Transverse colon (tissue), 4 donors: ENCODE measurements around the gene SYCP2. TPM values are rescaled to one million over a fixed set of nuclear protein-coding genes. Genes with fewer than 3 reads are reported as not detected.

Experiments
- DNase-seq: peaks from one replicate; pipeline ENCODE4 v3.0.0-alpha.2; 2019
- H3K27ac ChIP-seq, 4 donors: fragments of 200-600 bp; sonication (generic); 2 replicates each; pipeline ENCODE4 v1.5.1; 2016 to 2018; ENCODE audit warnings: inconsistent platforms in 4 of 4
- H3K27me3 ChIP-seq: fragments of 200-600 bp; sonication (generic); 2 replicates; pipeline ENCODE4 v1.5.1; 2017; ENCODE audit warnings: inconsistent platforms
- H3K36me3 ChIP-seq, 4 donors: fragments of 200-600 bp; sonication (generic); 2 replicates each; pipeline ENCODE4 v1.5.1; 2017 to 2019; ENCODE audit warnings: inconsistent platforms in 4 of 4
- H3K4me1 ChIP-seq, 4 donors: fragments of 200-600 bp; sonication (generic); 2 replicates each; pipeline ENCODE4 v1.5.1; 2017 to 2020; ENCODE audit warnings: inconsistent platforms in 4 of 4
- H3K4me3 ChIP-seq, 4 donors: fragments of 200-600 bp; sonication (generic); 1 replicate in 1 of 4; 2 replicates in 3 of 4; pipeline versions ENCODE4 v1.5.1 to v1.6.1; 2017 to 2019; ENCODE audit warnings: inconsistent platforms in 4 of 4
- H3K9me3 ChIP-seq, 2 donors: fragments of 200-600 bp; sonication (generic); 2 replicates each; pipeline ENCODE4 v1.5.1; 2017 to 2019; ENCODE audit warnings: inconsistent platforms in 2 of 2
- EP300 ChIP-seq: sonication (generic); formaldehyde crosslinking; IDR thresholded peaks from one replicate; pipeline ENCODE4 v1.6.1; 2017; ENCODE audit warnings: antibody characterized with exemption, low read depth
- POLR2A ChIP-seq: fragments of 450-650 bp; IDR thresholded peaks from one replicate; pipeline ENCODE4 v1.6.1; 2016; ENCODE audit warnings: antibody characterized with exemption, mild to moderate bottlenecking, moderate library complexity
- POLR2AphosphoS5 ChIP-seq, 3 donors: sonication (generic); formaldehyde crosslinking; IDR thresholded peaks; one replicate each; pipeline ENCODE4 v1.6.1; 2016; ENCODE audit warnings: antibody characterized with exemption in 3 of 3
- WGBS, 2 donors: methylation state at CpG; one replicate each; pipeline ENCODE4 v1.1.5; 2018; ENCODE audit warnings: low coverage in 1 of 2; 5-methylcytosine and 5-hydroxymethylcytosine counted together
- in situ Hi-C, 4 donors: fragments of 200-750 bp; cut with MboI; loops; one replicate each; pipeline versions ENCODE4 v1.15.0 to v1.15.1; 2017; ENCODE audit warnings: low sequenced_read_pairs in 3 of 4, low pct_ligation_motif_present in 1 of 4, low pct_unique_long_range_greater_than_20kb in 1 of 4
- intact Hi-C: fragments of 100-400 bp; cut with DNase I; formaldehyde crosslinking; loops from one replicate; pipeline ENCODE4 v1.15.1; 2023; ENCODE audit warnings: low total_unique reads
- total RNA-seq, 4 donors: library from RNA; depleted of rRNA; stranded (reverse); fragments of >200 nt; gene quantifications; one replicate each; pipeline ENCODE4 v1.1.0, GENCODE V29; 2016
- TF ChIP-seq, protein P1 (sequence below), 5 experiments: fragments of 200-600 bp in 3 of 5; fragments of 450-650 bp in 2 of 5; sonication (generic) in 3 of 5; IDR thresholded peaks; 1 replicate in 2 of 5; 2 replicates in 3 of 5; pipeline ENCODE4 v1.5.1; 2016 to 2017; ENCODE audit warnings: antibody characterized with exemption in 5 of 5, inconsistent platforms in 3 of 5, mild to moderate bottlenecking in 2 of 5, moderate library complexity in 1 of 5

SYCP2 gene
- total RNA-seq, 4 donors from 2014 or later, result 0.82 to 1.1 TPM; not detected in 2

- H3K27ac ChIP-seq, result no peak overlapping the region
- no peaks in the 10 kb centered on the region for H3K27me3 ChIP-seq
- in situ Hi-C loops (no loop called here), intact Hi-C loops (no loop called here)
- DNase-seq, result no peak
- TF ChIP-seq POLR2AphosphoS5 (IDR thresholded peaks at IDR 0.05) (no peak), EP300 (no peak), POLR2A (no peak)
- TF ChIP-seq, protein P1, sequence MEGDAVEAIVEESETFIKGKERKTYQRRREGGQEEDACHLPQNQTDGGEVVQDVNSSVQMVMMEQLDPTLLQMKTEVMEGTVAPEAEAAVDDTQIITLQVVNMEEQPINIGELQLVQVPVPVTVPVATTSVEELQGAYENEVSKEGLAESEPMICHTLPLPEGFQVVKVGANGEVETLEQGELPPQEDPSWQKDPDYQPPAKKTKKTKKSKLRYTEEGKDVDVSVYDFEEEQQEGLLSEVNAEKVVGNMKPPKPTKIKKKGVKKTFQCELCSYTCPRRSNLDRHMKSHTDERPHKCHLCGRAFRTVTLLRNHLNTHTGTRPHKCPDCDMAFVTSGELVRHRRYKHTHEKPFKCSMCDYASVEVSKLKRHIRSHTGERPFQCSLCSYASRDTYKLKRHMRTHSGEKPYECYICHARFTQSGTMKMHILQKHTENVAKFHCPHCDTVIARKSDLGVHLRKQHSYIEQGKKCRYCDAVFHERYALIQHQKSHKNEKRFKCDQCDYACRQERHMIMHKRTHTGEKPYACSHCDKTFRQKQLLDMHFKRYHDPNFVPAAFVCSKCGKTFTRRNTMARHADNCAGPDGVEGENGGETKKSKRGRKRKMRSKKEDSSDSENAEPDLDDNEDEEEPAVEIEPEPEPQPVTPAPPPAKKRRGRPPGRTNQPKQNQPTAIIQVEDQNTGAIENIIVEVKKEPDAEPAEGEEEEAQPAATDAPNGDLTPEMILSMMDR (IDR thresholded peaks at IDR 0.05), result no peak
- H3K36me3 ChIP-seq, result no peaks in the 10 kb centered on the region
- WGBS, 2 donors, result 77 to 86% methylated on average over 1 of the region's 1 CpG
- H3K4me1 ChIP-seq, result no peaks in the 10 kb centered on the region
- H3K9me3 ChIP-seq, result no peaks in the 10 kb centered on the region
- H3K4me3 ChIP-seq, result no peak overlapping the region
Observed at GRCh38 chr20:59871096-59871495, 62.3 kb downstream of the SYCP2 start.

GRCh38 chr20:59866338-59866737 is 67.1 kb downstream of the SYCP2 start:
- TF ChIP-seq, protein P1 (IDR thresholded peaks at IDR 0.05), result no peak
- TF ChIP-seq POLR2A, result no peak
- TF ChIP-seq EP300, result no peak
- no peak for TF ChIP-seq POLR2AphosphoS5 (IDR thresholded peaks at IDR 0.05)
- no peaks in the 10 kb centered on the region for H3K27me3 ChIP-seq
- no peaks in the 10 kb centered on the region for H3K4me1 ChIP-seq
- in situ Hi-C loops (no loop called here), intact Hi-C loops (no loop called here)
- WGBS, 2 donors, result 78 to 79% methylated on average over 3 of the region's 3 CpGs
- no peaks in the 10 kb centered on the region for H3K36me3 ChIP-seq
- H3K9me3 ChIP-seq, result no peaks in the 10 kb centered on the region
- H3K4me3 ChIP-seq, result no peak overlapping the region
- H3K27ac ChIP-seq, result no peak overlapping the region
- no peak for DNase-seq

GRCh38 chr20:59864726-59865125 is 68.7 kb downstream of the SYCP2 start:
- TF ChIP-seq, protein P1 (IDR thresholded peaks at IDR 0.05), result no peak
- no peak for TF ChIP-seq POLR2AphosphoS5 (IDR thresholded peaks at IDR 0.05)
- TF ChIP-seq EP300, result no peak
- no peak for TF ChIP-seq POLR2A
- Histone ChIP-seq H3K4me3 (no peak overlapping the region), H3K9me3 (no peaks in the 10 kb centered on the region), H3K27ac (no peak overlapping the region), H3K36me3 (no peaks in the 10 kb centered on the region), H3K27me3 (no peaks in the 10 kb centered on the region), H3K4me1 (no peaks in the 10 kb centered on the region)
- intact Hi-C loops (no loop called here), in situ Hi-C loops (no loop called here)
- 47 to 55% methylated on average over 1 of the region's 1 CpG for WGBS, 2 donors
- DNase-seq, result no peak

- Histone ChIP-seq H3K9me3 (no peaks in the 10 kb centered on the region), H3K27ac (no peak overlapping the region), H3K4me1 (no peaks in the 10 kb centered on the region), H3K27me3 (no peaks in the 10 kb centered on the region), H3K4me3 (no peak overlapping the region), H3K36me3 (no peaks in the 10 kb centered on the region)
- WGBS, 2 donors, result 85 to 90% methylated on average over 3 of the region's 3 CpGs
- DNase-seq, result no peak
- intact Hi-C loops, result no loop called here
- in situ Hi-C loops, result no loop called here
- no peak for TF ChIP-seq EP300
- no peak for TF ChIP-seq POLR2AphosphoS5 (IDR thresholded peaks at IDR 0.05)
- TF ChIP-seq, protein P1 (IDR thresholded peaks at IDR 0.05), result no peak
- TF ChIP-seq POLR2A, result no peak
Observed at GRCh38 chr20:59863058-59863457, 70.4 kb downstream of the SYCP2 start.
